GM12872 (cell line): ENCODE data around the gene HMSD.

ENCODE experiments used
- TF ChIP-seq, protein P1 (sequence below): IDR thresholded peaks from 3 replicates; pipeline ENCODE4 v1.5.1; 2011; ENCODE audit warnings: low read depth, mild to moderate bottlenecking, low read length, moderate library complexity; ENCODE audit not compliant: insufficient read depth

HMSD gene

DNA sequence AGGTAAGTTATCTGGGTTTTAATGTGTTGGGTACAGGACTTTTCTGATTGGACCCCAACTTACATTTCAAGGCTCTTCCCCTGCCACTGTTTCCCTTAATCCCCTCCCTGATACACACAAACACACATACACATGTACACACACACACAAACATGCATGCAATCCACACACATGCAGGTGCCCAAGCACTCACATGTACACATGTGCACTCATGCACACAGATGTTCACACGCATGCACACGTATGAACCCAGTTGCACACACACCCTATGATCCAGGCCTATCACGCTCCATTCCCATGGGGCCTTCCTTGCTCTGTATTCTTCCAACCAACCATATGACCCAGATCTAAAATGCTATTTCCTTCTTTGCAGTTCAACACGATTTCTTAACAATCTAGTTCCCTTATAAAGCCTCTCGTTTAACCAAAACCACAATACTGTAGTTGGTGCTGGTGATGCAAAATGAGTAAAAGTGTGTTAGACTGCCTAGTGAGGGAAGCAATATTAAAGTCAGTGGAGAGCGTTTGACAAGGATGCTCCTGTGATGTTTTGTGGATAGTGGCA lies 31.9 kb downstream of the HMSD start:
- TF ChIP-seq, protein P1, sequence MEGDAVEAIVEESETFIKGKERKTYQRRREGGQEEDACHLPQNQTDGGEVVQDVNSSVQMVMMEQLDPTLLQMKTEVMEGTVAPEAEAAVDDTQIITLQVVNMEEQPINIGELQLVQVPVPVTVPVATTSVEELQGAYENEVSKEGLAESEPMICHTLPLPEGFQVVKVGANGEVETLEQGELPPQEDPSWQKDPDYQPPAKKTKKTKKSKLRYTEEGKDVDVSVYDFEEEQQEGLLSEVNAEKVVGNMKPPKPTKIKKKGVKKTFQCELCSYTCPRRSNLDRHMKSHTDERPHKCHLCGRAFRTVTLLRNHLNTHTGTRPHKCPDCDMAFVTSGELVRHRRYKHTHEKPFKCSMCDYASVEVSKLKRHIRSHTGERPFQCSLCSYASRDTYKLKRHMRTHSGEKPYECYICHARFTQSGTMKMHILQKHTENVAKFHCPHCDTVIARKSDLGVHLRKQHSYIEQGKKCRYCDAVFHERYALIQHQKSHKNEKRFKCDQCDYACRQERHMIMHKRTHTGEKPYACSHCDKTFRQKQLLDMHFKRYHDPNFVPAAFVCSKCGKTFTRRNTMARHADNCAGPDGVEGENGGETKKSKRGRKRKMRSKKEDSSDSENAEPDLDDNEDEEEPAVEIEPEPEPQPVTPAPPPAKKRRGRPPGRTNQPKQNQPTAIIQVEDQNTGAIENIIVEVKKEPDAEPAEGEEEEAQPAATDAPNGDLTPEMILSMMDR: no peak

DNA sequence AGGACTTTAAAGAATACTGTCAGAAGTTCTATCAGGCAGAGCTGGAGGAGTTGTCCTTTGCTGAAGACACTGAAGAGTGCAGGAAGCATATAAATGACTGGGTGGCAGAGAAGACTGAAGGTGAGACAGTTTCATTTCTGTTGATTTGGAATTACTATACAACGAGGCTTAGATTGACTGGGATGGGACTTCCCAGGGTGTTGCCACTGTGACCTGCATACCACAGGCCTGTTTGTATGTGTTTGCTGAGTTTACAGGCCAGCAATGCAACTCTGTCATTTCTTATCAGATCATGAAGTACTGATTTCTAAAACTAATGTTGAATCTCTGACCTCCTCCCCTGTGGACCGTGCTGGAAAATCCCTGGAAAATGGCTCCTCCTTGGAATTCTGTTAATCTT lies 32.6 kb downstream of the HMSD start:
- TF ChIP-seq, protein P1: no peak

DNA sequence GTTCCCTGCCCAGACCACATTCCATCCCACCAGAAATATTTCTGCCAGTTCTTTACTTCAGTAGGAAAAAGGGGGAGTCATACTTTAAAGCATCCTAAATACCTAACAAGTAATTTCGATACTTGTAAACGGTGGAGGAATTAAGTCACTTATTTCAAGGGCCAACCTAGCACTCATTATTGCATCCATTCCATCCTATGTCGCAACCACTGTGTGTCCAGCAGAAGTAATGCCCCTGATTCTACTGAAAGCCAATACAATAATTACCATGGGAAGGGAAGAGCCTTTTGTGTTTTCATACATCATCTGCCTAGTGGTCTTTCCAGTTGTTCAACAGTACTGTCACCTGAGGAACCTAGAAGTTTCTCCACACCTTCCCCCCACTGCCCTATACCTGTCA lies 33.3 kb downstream of the HMSD start:
- TF ChIP-seq, protein P1: no peak

DNA sequence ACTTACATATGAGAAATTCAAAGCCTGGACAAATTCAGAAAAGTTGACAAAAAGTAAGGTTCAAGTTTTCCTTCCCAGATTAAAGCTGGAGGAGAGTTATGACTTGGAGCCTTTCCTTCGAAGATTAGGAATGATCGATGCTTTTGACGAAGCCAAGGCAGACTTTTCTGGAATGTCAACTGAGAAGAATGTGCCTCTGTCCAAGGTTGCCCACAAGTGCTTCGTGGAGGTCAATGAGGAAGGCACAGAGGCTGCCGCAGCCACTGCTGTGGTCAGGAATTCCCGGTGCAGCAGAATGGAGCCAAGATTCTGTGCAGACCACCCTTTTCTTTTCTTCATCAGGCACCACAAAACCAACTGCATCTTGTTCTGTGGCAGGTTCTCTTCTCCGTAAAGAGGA lies 37.8 kb downstream of the HMSD start:
- TF ChIP-seq, protein P1: no peak

DNA sequence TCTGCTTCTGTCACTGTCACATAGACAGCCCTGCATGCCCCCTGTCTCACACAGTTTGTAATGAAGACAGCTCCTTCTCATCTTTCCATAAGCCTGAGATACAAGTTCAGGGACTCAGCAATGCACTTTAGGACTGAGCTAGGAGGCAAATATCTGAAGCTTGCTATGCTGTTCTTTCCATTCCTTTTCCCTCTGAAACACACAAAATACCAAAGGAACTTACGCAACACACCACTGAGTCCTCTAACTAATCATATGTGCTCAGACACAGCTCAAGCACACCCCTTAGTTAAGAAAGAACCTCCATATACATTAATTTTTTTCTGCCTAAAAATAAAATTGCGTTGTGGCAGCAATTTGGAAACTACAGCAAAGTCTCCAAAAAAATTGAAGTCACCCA lies 38.6 kb downstream of the HMSD start:
- TF ChIP-seq, protein P1: no peak

DNA sequence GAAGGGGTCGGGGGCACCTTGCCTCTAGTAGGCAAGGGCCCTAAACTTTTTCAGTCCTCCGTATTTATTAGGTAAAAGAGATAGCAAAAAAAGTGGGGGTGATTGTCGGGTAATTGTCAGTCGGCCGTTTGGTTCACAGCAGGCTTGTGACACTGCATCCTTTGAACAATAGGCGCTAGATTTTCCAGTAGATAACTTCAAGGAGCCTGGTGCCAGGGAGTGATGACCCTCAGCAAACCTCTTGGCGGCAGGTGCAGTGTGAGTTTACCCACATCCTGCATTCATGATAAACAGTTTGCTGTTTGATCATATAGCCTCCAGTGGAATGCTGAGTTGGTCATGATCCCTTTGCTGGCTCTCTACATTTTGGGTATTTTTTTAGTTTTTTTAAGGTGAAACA lies 43.6 kb downstream of the HMSD start:
- TF ChIP-seq, protein P1: no peak

DNA sequence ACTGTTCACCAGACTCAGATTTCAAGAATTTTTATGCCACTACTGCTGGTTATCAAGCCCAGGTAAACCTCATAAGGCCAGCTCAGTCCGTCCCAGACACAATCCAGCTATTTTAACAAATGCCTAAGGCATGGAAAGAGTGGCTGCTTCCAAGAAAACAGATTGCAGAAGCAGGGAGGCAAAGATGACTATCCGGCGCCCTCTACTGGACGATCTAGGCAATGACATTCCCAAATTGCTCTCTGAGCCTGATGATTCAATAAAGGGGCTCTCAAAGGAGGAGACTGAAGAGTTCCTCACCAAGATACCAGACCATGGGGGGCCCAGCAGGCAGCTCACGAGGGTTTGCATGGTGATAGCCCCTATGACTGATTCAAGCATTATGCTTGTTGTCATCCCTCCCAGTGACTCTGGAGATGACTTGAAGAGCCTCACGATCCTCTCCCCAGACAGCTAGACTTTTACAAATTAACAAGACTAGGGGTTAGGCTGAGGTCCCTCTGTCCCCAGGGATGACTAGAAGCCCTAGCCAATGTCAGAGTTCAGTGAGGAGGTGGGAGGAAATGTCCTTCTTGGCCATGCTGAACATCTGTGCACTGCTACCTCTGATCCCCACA lies 45.8 kb downstream of the HMSD start:
- TF ChIP-seq, protein P1: peak; percentile 92
